HG03442 (cell line): Measurements from ENCODE around the gene TSR3.

Experiments used
- ATAC-seq: cut with Tn5 transposase; IDR thresholded peaks from one replicate; pipeline ENCODE4 v1.9.1; 2021; ENCODE audit warnings: mild to moderate bottlenecking, moderate library complexity; ENCODE audit not compliant: unreplicated experiment

The TSR3 gene

GRCh38 chr16:1326946-1327618, 24.6 kb downstream of the TSR3 start:
- ATAC-seq = no peak

GRCh38 chr16:1326391-1326790, 25.3 kb downstream of the TSR3 start:
- ATAC-seq = no peak

- ATAC-seq = no peak
Observed at GRCh38 chr16:1325673-1326371, 25.9 kb downstream of the TSR3 start.

GRCh38 chr16:1325261-1325660, 26.4 kb downstream of the TSR3 start:
- ATAC-seq = no peak

- no peak for ATAC-seq
Observed at GRCh38 chr16:1324286-1324826, 27.3 kb downstream of the TSR3 start.

- no peak for ATAC-seq
Observed at GRCh38 chr16:1323296-1324239, 28.1 kb downstream of the TSR3 start.

GRCh38 chr16:1322407-1322806, 29.3 kb downstream of the TSR3 start:
- no peak for ATAC-seq

- no peak for ATAC-seq
Observed at GRCh38 chr16:1320658-1321240, 30.9 kb downstream of the TSR3 start.

GRCh38 chr16:1320097-1320496, 31.6 kb downstream of the TSR3 start:
- ATAC-seq = no peak

GRCh38 chr16:1319041-1319440, 32.6 kb downstream of the TSR3 start:
- ATAC-seq = no peak

- ATAC-seq = no peak
Observed at GRCh38 chr16:1318268-1318545, 33.5 kb downstream of the TSR3 start.

GRCh38 chr16:1317479-1318267, 34.0 kb downstream of the TSR3 start:
- ATAC-seq = no peak

- no peak for ATAC-seq
Observed at GRCh38 chr16:1316033-1316405, 35.7 kb downstream of the TSR3 start.

GRCh38 chr16:1315081-1316032, 36.3 kb downstream of the TSR3 start:
- no peak for ATAC-seq

- no peak for ATAC-seq
Observed at GRCh38 chr16:1314399-1315068, 37.1 kb downstream of the TSR3 start.

- no peak for ATAC-seq
Observed at GRCh38 chr16:1313721-1314369, 37.8 kb downstream of the TSR3 start.

- no peak for ATAC-seq
Observed at GRCh38 chr16:1312903-1313302, 38.8 kb downstream of the TSR3 start.

GRCh38 chr16:1312467-1312816, 39.2 kb downstream of the TSR3 start:
- no peak for ATAC-seq
